Measurements from ENCODE around the gene PAOX.

The PAOX gene

DNA sequence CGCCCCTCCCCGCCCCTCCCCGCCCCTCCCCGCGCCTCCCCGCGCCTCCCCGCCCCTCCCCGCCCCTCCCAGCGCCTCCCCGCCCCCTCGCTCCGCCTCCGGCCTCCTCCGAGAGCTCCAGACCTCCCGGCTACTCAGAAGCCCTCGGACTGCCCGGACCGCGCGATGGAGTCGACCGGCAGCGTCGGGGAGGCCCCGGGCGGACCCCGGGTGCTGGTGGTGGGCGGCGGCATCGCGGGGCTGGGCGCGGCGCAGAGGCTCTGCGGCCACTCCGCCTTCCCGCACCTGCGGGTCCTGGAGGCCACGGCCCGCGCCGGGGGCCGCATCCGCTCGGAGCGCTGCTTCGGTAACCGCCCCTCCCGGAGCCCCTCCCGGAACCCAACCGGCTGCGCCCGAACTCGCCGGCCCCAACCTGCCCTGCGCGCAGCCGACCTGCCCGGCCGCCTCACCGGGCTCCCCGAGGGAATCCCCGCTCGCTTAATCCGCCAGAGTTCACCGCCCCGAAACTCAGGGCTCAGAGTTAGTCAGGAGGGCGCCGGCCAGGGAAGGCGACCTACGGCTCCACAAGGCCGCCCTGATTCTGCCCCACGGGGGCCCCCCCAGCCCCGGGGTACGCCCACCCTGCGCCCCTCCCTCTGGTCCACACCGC, at the start of gene PAOX:
PAOX (plus strand) TSS at position 111 of the 649 bp plus-strand sequence; CDS start at position 166, 55 bp downstream.
- peak in 39 of 51 donors; percentile 7 to 82 (median 55) for DNase-seq

DNA sequence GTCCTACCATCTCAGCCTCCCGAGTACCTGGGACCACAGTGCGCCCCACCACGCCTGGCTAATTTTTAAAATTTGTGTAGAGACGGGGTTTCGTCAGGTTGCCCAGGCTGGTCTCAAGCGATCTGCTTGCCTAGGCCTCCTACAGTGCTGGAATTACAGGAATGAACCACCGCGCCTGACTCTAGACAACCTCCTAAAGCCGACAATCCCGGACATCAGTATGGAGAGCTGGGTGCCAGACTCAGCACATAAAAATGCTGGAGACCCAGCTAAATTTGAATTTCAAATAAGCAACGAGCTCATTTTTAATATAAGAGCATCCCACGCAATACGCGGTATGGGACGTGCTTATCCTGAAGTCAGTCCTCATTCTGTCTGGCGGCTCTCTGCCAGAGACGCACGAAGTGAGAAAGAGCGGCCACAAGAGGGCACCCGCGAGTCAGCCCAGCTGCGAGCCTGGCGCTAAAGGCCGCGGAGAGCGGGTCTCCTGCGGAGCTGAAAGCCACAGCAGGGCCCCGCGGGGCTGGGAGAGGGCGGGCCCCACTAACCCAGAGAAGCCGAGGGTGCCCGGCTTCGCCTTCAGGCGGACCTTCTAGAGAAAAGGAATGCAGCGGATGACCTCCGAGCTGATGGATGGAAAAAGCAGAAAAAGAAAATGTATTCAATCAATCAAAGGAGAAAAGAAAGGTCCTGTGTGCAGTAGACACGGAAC, 49.4 kb upstream of the PAOX start:
- peak in 48 of 51 donors; percentile 16 to 91 (median 72) for DNase-seq

DNA sequence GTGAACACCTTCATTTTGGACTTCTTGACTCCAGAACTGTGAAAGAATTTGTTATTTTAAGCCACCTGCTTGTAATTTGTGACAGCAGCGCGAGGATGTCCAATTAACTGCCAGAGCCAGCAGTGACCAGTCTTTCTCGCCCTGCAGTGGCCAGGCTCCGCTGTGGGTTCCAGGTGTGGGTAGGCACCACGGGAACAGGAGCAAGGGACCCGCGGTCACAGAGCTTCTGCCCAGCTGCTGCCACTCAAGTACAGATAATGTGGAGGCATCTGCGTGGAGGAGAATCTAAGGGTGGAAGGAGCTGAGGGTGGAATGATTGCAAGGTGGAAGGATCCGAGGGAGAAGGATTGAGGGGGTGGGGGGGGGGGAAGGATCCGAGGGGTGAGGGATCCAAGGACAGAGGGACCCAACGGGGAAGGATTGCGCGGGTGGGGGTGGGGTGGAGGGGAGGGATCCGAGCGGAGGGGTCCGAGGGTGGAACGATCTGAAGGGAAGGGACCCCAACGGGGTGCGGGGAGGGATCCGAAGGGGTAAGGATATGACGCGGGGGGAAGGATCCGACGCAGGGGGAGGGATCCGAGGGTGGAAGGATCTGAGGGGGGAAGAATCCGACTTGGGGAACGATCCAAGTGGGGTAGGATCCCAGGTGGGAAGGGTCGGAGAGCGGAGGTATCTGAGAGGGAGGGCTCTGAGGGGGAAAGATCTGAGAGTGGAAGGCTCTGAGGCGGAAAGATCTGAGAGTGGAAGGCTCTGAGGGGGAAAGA, 45.9 kb upstream of the PAOX start:
- no peak for DNase-seq

DNA sequence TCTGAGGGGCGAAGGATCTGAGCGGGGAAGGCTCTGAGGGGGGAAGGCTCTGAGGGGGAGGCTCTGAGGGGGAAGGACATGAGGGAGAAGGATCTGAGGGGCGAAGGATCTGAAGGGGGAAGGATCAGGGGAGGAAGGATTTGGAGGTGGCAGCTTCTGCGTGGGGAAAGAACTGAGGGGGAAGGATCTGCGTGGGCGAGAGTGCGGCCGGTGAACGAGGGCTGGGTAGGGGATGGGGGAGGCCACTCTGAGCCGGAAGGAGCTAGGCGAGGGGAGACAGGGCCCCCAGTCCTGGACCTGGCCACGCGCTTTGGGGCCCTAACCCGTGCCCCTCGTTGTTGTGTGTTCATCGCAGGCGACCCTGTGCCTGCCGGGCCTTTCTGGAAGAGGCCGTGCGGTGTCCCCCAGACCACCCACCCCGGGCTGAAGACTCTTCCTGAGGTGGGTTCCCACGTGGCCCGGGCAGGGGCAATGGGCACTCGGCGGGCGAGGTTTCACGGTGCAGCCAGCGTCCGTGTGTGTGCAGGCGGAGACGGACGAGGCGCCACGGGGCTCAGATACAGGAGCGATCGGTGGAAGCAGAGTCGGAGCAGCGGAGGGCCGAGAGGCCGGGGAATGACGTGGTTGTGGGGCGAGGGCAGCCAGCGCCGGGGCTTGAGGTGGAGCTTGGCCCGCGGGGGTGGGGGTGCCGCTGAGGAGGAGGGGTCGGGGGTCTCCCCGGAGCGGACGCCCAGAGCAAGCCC, 44.4 kb upstream of the PAOX start:
- DNase-seq = no peak

DNA sequence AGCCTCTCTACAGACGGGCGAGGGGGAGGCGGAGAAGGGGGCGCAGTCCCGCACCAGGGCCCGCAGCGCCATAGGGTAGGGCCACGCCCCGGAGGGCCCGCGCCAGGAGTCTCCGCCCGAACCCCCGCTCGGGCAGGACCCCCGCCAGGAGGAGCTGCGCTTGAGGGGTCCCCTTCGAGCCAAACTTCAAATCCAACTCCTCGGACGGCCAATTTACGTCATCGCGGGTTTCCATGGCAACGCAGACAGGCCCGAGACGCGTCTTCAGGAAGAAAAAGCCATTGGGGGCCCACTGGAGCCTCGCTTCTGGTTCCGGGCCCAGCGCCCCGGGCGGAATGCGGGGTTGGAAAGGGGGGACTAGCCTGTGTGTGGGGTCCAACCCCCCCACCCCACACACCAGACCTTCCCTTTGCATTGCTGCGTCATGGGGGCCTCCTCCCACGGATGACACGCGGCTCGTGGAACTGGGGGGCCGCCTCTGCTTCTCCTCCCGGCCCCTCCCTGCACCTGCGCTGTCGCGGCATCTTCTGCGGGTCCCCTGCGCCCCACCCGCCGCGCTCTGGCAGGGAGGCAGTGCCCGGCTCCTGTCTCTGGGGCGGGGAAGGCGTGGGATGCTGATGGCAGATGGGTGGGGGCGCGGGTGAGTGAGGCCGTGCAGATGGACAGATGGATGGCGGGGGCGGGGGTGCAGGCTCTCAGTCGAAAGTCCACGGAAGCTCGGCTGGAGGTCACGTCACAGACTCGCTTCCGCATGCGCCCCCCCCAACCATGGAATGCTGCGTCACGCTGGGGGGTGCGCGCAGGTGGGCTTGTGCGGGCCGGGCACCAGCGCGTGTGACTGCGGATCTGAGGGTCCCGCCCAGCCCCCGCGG, 43.6 kb upstream of the PAOX start:
- peak in 23 of 51 donors; percentile 5 to 91 (median 48) for DNase-seq

DNA sequence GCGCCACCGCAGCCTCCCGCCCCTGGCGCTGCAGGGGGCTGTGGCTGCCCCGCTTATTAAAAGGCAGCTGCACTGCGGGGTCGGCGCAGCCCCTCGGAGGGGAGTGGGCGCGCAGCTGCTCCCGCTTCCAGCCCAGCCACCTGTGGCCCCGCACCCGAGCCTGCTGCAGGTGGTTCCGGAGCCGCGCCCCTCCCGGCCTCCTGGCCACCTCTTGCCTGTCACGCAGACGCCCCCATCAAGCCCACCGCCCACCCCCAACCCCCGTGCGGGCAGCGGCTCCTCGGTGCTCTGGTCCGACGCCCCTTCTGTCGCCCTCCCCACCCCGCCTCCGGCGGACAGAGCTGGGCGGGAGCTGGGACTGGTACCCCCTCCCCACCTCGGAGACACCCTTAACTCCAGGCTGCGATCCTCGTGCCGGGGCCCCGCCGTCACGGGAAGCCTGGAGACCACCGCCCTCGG, 42.9 kb upstream of the PAOX start:
- no peak for DNase-seq

DNA sequence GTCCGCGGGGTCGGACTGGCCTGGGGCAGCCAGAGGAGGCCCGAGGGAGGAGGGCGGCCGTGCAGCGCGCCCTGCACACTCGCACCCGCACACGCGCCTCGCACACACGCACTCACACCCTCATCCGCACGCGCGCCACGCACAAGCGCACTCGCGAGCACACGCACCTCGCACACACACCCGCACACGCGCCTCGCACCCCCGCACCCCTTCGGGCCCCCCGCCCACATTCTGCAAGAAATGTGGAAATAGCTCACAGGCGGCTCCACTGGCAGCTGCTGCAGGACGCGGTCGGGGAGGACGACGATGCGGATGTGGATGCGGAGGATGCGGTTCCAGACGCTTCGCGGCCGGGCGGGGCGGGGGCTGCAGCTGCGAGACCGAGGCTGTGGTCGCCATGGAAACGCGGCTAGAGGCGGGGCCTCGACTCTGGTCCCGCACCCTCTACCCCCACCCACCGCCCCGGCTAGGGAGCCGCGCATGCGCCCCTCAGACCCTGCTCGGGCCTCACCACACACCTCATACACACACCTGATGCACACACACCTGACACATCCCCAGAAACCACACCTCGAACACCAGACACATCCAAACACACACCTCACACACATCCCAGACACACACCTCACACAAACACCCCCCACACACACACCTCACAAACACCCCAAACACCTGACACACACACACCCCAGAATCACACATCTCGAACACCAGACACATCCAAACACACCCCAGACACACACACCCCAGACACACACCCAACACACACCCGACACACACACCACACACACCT, 42.3 kb upstream of the PAOX start, which contains the start of gene CALY:
CALY (minus strand) TSS at position 320 of the 793 bp plus-strand sequence. CDS start 7,907 bp downstream, outside the sequence.
- DNase-seq = peak in 34 of 51 donors; percentile 16 to 81 (median 54)

DNA sequence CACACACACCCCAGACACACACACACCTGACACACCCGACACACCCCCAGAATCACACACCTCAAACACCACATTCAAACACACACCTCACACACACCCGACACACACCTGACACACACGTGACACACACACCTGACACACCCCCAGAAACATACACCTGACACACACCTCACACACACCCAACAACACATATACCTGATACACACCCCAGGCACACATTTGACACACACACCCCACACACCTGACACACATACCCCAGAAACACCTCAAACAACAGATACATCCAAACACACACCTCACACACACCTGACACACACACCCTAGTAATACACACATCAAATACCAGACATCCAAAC, 41.7 kb upstream of the PAOX start:
- no peak for DNase-seq

DNA sequence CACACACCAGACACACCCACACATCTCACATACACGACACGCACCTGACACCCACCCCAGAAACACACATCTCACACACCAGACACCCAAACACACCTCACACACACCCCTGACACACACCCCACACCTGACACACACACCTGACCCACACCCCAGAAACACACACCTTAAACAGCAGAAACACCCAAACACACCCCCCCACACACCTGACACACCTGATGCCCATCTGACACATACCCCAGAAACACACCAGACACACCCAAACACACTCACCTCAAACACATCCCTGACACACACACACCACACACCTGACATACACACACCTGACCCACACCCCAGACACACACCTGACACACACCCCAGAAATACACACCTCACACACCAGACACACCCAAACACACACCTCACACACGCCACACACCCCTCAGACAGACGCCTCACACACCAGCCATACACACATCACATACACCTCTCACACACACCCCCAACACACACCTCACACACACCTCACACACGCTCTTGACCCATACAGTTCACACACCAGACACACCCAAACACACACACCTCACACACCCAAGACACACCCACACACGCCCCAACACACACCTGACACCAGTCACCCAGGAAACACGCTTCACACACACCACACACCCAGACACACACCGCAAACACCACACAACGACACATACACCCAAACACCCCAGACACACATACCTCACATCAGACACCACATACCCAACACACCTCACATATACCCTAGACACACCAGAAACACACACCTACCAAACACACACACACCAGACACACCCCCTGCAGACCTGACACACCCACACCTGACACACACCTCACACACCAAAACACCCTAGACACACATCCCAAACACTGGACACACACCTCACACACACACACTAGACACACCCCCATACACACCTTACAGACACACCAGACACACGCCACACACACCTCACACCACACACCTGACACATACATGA, 40.7 kb upstream of the PAOX start:
- DNase-seq = no peak

DNA sequence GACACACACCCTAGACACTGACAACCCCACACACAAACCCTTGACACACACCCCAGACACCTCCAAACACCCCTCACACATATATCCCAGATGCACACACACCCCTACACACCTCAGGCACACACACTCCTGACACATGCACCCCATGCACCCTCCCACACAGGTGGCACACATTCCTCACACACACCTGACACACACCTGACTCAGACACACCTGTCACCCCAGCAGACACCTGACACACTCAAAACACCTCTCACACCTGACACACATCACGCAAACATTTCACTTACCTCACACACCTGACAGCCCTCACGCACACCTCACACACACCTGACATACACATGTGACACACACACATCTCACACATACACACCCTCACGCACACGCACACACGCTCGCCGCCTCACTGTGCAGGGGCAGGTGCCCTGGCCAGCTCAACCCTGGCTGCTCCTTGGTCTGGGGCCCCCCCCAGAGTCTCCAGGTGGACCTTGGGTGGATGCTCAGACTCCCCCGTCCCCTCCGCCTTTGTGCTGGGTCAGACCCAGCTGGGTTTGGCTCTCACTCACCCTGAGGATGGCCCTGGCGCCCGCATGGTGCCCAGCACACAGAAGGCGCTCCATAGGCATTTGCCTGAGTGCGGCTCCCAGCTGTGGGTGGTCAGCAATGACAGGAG, 39.2 kb upstream of the PAOX start:
- no peak for DNase-seq

DNA sequence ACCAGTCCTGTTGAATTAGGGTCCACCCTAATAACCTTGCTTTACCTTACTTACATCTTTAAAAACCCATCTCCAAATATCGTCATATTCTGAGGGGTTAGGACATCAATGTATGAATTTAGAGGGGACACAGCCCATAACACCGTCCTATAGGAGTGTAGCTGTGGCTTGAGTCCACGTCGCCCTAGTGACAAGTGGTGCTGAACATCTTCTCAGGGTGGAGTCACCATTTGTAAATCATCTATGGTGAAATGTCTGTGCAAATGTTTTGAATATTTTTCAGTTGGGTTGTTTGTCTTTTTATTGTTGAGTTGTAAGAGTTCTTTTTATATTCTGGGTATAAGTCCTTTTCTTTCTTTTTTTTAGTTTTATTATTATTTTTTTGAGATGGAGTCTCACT, 37.1 kb upstream of the PAOX start:
- no peak for DNase-seq

DNA sequence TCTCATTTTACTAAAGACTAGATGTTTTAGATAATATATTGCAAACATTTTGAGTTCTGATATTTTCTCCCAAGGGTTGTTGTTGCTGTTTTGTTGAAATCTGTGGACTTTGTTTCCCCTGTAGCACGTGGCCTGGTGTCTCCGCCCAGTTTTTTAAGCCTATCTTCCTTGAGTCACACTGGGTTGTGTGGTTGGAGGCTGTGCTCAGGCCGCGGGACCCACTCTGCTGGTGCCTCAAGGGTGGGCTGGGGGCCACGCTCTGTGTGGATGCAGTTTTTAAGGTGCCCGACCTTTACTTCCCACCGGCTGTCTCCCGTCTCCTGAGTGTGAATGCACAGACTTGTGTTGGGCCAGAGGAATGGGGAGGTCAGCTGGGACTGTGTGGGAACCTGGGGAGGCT, 36.1 kb upstream of the PAOX start:
- no peak for DNase-seq

DNA sequence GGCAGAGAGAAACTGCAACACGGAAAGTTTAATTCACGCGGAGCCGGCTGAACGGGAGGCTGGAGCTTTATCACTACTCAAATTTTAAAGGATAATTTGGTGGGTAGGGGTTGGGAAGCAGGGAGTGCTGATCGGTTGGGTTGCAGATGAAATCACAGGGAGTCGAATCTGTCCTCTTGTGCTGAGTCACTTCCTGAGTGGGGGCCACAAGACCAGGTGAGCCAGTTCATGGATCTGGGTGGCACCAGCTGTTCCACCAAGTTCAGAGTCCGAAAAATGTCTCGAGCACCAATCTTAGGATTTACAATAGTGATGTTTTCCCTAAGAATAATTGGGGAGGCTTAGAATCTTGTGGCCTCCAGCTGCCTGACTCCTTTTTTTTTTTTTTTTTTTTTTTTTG, 35.5 kb upstream of the PAOX start:
- DNase-seq = no peak

DNA sequence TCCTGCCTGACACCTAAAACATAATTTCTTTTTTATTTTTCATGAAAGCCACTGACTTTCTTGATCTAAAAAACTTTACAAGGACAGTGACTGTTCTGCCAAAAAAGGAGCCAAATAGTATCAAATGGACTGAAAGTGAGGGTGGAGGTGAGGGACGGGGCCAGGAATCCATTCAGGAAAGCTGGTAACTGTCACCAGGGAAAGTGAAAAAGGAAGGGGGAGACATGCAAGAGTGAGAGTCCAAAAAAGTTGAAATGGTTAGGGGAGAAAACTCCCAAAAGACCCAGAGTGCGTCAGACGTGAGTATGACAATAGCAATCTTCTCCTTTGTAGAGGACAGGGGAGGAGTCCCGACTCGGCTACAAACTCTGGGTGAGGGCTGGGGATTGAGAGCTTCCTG, 34.8 kb upstream of the PAOX start:
- DNase-seq = no peak

DNA sequence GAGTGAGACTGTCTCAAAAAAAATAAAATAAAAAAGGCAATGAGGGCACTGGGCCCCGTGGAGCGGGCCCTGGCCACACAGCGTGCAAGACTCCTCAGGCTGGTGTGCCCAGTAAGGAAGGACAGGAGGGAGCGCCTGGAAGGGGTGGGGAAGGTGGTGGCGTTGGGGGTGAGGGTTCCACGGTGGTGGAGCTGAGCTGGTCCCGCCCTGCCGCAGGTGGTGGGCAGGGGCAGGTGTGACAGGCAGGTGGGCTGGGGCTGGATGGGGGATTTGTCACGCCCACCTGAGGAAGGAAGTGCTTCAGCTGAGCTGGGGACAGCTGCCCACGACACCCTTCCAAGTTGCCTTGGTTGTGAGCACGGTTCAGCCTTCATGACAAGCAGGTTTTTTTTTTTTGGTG, 32.6 kb upstream of the PAOX start:
- DNase-seq = no peak

DNA sequence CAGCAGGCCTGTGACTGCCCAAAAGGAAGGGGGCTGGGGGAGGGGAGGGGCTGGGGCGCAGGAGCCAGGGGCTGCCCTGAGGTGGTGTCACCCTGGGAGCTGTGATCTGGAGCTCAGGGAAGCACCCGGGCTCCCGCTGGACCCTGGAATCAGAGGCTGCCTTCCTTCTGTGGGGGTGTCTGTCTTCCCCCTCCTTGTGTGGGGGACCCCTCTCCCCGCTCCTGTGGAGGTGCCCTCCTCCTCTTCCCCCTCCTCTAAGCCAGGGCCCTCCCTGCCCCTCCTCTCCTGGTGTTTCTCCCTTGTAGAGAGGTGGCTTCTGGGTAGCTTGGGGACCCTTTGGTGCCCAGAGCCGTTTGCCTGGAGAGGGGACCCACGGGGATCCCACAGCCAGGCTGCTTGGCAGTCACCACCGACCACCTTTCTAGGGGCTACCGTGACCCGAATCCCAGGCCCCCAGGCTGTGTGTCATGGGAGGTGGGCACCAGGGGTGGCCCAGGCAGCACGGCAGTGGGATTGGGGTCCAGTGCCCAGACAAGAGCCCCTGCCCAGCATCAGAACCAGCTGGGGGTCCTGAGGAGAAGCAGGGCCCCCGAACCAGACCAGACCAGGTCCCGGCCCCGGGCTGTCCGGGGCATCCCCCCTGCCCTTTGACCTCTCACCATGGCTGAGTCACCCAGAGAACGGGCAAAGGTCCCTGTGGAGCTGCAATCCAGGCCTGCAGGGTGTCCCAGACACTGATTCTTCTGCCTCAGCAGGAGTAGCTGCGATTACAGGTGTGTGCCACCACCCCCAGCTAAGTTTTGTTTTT, 31.1 kb upstream of the PAOX start:
- no peak for DNase-seq

DNA sequence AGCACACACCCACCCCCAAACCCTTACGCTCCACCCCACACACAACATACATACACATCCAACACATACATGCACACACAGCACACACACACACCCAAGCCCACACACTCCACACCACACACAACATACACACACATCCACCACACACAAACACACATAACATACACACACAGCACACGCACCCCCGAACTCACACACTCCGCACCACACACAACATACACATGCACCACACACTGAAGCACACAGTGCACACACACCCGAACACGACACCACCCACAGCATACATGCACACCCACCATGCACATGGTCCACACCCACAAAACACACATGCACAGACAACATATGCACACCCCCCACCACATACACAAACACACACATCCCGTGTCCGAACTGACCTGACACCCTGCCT, 29.9 kb upstream of the PAOX start:
- no peak for DNase-seq
